Coronary artery (tissue), 2 donors: ENCODE data around the gene RIC8A.

Experiments used
- DNase-seq: peaks from one replicate; pipeline ENCODE4 v3.0.0-alpha.2; 2017; ENCODE audit warnings: low spot score
- H3K27ac ChIP-seq, 2 donors: fragments of 200-600 bp; sonication (generic); one replicate each; pipeline ENCODE4 v1.5.1; 2016 to 2019
- H3K4me3 ChIP-seq: fragments of 200-600 bp; sonication (generic); 2 replicates; pipeline ENCODE4 v1.5.1; 2016; ENCODE audit warnings: mild to moderate bottlenecking, moderate library complexity
- TF ChIP-seq, protein P1 (sequence below): fragments of 200-600 bp; sonication (generic); IDR thresholded peaks from one replicate; pipeline ENCODE4 v1.5.1; 2019; ENCODE audit warnings: antibody characterized with exemption

Gene RIC8A

DNA sequence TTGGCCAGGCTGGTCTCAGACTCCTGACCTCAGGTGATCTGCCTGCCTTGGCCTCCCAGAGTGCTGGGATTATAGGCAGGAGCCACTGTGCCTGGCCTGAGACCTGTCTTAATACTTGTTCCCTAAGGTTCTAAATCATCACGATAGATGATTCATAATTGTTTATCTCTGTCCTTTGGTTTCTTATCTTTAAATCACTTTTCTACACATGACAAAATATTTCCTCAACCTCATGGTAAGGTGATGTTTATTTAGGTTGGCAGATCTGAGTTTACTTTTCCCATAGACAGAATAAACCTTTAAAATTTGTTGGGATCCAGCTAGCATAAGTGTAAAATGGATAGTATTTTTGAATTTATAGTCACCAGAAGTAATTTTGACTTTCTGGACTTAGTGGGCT lies 32.8 kb downstream of the RIC8A start:
- Histone ChIP-seq H3K27ac (no peak overlapping the region), H3K4me3 (no peak overlapping the region)
- no peak for DNase-seq
- TF ChIP-seq, protein P1, sequence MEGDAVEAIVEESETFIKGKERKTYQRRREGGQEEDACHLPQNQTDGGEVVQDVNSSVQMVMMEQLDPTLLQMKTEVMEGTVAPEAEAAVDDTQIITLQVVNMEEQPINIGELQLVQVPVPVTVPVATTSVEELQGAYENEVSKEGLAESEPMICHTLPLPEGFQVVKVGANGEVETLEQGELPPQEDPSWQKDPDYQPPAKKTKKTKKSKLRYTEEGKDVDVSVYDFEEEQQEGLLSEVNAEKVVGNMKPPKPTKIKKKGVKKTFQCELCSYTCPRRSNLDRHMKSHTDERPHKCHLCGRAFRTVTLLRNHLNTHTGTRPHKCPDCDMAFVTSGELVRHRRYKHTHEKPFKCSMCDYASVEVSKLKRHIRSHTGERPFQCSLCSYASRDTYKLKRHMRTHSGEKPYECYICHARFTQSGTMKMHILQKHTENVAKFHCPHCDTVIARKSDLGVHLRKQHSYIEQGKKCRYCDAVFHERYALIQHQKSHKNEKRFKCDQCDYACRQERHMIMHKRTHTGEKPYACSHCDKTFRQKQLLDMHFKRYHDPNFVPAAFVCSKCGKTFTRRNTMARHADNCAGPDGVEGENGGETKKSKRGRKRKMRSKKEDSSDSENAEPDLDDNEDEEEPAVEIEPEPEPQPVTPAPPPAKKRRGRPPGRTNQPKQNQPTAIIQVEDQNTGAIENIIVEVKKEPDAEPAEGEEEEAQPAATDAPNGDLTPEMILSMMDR, result no peak

DNA sequence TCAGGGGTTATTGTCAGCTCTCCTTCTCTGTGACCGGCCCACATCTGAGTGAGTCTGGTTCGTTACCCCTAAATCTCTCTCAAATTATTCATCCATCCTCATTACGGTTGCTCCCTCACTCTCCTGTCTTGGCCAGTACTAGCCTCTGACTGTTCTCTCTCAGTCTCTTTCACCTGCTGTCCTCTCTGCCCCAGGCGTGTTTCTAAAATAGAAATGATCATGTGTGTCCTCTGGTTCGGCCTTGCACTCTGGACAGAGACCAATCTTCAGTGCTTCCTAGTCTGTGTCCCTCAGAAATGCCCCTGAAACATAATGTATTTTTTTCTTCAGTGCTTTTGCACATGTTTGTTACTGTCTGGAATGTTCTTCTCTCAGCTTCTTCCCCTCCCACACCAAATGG lies 34.1 kb downstream of the RIC8A start:
- H3K27ac ChIP-seq, result no peak overlapping the region
- DNase-seq, result no peak

DNA sequence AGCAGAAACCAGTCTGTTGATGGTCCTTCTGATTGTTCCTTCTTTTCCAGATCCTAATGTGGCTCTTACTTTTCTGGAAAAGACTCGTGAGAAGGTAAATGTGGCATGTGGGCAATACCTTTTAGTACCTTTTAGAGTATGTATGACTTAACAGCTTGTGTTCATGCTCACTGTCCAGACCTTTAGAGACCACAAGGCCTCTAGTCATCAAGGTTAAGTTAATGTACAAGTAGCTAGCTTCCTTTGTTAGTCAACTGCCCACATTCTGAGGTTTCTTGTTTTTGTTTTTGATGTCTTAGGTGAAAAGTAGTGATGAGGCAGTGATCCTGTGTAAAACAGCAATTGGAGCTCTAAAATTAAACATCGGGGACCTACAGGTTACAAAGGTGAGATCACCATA lies 36.9 kb downstream of the RIC8A start:
- TF ChIP-seq, protein P1, result no peak
- no peak overlapping the region for H3K4me3 ChIP-seq
- no peak overlapping the region for H3K27ac ChIP-seq
- DNase-seq, result no peak

More for the DNA sequence above, 34.1 kb downstream of the RIC8A start:
- no peak overlapping the region for H3K4me3 ChIP-seq
- TF ChIP-seq, protein P1, result no peak

DNA sequence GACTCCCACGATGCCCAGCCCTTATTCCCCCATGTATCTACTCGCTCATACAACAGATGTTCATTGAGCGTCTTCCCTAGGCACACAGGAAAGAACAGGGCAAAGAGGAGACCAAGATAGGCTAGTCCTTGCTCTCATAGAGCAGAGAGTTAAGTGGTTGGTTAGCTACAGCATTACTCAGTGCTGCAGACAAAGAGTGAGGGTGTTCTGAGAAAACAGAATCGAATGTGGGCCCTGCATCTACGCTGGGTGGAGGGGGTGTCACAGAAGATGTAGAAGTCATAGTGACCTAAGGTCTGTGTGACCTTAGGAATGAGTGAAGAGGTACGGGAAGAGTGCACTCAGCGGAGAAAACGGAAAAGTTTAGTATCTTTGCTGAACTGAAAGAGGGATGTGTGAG lies 41.6 kb downstream of the RIC8A start:
- DNase-seq, result no peak
- Histone ChIP-seq H3K27ac (no peak overlapping the region), H3K4me3 (no peak overlapping the region)
- TF ChIP-seq, protein P1, result no peak

DNA sequence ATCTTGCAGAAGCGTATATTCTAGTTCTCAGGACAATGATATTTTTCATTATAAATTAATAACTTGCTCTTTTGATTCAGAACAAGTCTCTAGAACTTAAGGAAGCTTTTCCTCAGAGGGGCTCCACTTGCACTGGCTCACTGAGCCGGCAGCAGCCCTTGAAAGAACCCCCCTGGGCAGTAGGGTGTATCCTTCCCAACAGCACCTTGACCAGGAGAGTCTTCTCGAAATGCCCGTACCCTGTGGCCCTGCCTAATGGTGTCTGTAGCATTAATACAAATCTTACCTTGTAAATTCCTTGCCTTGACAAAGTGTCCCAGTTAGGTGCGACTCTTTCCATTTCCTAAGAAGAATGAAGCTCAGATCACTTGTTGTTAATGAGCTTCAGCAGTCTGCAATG lies 42.8 kb downstream of the RIC8A start:
- DNase-seq, result no peak
- H3K27ac ChIP-seq, result no peak overlapping the region
- TF ChIP-seq, protein P1, result no peak

DNA sequence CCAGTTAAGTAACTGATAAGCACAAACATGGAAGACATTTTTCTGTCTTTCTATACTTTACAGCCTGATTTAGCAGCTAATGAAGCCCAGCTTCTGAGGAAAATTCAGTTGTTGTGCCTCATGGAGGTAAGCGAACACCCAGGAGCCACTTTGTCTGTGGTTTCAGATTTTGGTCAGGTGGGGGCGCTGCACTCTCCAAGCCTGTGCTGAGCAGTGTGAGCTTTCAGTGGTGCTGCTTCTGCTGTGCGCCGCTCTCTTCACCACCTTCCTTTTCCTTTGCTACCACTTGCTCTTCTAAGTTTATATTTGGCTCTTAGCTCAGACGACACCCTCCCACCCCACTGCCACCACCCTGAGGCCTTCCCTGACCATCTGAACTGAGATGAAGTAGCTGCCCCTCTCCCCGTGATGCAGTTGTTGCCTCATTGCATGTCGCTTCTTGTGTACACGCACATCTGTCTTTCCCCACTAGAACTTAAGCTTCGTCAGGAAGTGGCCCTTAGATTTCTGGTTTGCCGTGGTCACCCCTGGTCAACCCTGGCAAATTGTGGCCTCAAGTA lies 43.3 kb downstream of the RIC8A start:
- DNase-seq, result no peak
- no peak overlapping the region for H3K27ac ChIP-seq
- TF ChIP-seq, protein P1, result peak; percentile 39
- no peak overlapping the region for H3K4me3 ChIP-seq

More for the DNA sequence above, 42.8 kb downstream of the RIC8A start:
- H3K4me3 ChIP-seq, result no peak overlapping the region

DNA sequence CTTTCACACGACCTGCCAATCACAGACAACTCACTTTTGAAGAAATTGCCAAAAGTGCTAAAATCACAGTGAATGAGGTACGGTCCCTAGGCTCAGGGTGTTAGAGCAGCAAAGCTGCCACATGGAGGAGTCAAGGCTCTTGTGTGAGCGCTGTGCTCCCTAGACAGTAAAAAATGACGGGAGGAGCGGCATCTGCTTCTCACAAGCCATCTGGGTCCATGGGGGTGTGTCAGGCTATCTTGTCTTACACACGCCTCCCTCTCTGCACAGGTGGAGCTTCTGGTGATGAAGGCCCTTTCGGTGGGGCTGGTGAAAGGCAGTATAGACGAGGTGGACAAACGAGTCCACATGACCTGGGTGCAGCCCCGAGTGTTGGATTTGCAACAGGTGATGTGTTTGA lies 44.0 kb downstream of the RIC8A start:
- no peak for DNase-seq
- no peak overlapping the region for H3K4me3 ChIP-seq
- TF ChIP-seq, protein P1, result no peak
- H3K27ac ChIP-seq, result no peak overlapping the region
